Uterus (tissue), 2 donors: ENCODE results near the gene PRKD1.

ENCODE experiments used
- POLR2A ChIP-seq, 2 donors: fragments of 450-650 bp; IDR thresholded peaks; one replicate each; pipeline ENCODE4 v1.6.1; 2016; ENCODE audit warnings: antibody characterized with exemption in 2 of 2, mild to moderate bottlenecking in 1 of 2, moderate library complexity in 1 of 2
- TF ChIP-seq, protein P1 (sequence below), 4 experiments: fragments of 200-600 bp in 2 of 4; fragments of 450-650 bp in 2 of 4; sonication (generic) in 2 of 4; IDR thresholded peaks; one replicate each; pipeline ENCODE4 v1.5.1; 2016 to 2019; ENCODE audit warnings: antibody characterized with exemption in 4 of 4, mild to moderate bottlenecking in 2 of 4, moderate library complexity in 1 of 4

DNA sequence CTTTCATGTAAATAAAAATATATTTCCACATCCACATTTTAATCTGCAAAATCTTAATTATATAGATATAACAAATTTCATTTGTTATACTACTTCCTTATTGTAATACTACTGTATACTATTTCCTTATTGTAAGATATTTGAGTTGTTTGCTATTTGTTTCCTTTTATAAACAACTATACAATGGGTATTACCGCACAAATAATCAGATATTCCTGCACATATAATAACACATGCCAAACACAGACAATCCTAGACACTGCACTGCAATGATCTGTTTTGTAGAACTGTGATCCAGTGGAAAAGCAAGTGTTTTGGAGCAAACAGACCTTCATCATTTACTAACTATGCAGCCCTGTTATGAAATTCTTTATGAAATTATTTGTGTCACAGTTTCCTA is 30.5 kb downstream of the PRKD1 start:
- TF ChIP-seq, protein P1, sequence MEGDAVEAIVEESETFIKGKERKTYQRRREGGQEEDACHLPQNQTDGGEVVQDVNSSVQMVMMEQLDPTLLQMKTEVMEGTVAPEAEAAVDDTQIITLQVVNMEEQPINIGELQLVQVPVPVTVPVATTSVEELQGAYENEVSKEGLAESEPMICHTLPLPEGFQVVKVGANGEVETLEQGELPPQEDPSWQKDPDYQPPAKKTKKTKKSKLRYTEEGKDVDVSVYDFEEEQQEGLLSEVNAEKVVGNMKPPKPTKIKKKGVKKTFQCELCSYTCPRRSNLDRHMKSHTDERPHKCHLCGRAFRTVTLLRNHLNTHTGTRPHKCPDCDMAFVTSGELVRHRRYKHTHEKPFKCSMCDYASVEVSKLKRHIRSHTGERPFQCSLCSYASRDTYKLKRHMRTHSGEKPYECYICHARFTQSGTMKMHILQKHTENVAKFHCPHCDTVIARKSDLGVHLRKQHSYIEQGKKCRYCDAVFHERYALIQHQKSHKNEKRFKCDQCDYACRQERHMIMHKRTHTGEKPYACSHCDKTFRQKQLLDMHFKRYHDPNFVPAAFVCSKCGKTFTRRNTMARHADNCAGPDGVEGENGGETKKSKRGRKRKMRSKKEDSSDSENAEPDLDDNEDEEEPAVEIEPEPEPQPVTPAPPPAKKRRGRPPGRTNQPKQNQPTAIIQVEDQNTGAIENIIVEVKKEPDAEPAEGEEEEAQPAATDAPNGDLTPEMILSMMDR (IDR thresholded peaks at IDR 0.05), result no peak
- no peak for TF ChIP-seq POLR2A (IDR thresholded peaks at IDR 0.05)
